ENCODE data around the gene HINT3. TPM values are rescaled to one million over a fixed set of nuclear protein-coding genes. Genes with fewer than 3 reads are reported as not detected.
"Not testable (repeated sequence)": the region's sequence is repeated elsewhere in the genome, so short reads cannot be mapped to it uniquely, and the experiment has no call there.

Gene HINT3
- total RNA-seq, 2 donors from 2014 or later: 29.5 to 40.9 TPM

- TF ChIP-seq POLR2A (IDR thresholded peaks at IDR 0.05): no peak
- no peak for TF ChIP-seq CTCF (IDR thresholded peaks at IDR 0.05)
- no peak for TF ChIP-seq POLR2AphosphoS5 (IDR thresholded peaks at IDR 0.05)
- Histone ChIP-seq H3K4me1 (replicated peaks) (no peaks in the 10 kb centered on the region), H3K9me3 (no peaks in the 10 kb centered on the region), H3K36me3 (no peaks in the 10 kb centered on the region), H3K4me3 (no peak overlapping the region), H3K27me3 (replicated peaks; ENCODE audit: insufficient read depth) (no peaks in the 10 kb centered on the region), H3K27ac (no peak overlapping the region)
- intact Hi-C loops (cut with DNase I): no loop called here
- WGBS: 89% methylated on average over 2 of the region's 2 CpGs
- no peak for DNase-seq (ENCODE audit: low spot score)
These were observed 11.9 kb downstream of the HINT3 start for GRCh38 chr6:125968493-125968892.

GRCh38 chr6:125970760-125971159 is 14.2 kb downstream of the HINT3 start:
- TF ChIP-seq CTCF (IDR thresholded peaks at IDR 0.05) (no peak), POLR2AphosphoS5 (IDR thresholded peaks at IDR 0.05) (no peak), POLR2A (IDR thresholded peaks at IDR 0.05) (no peak)
- no peaks in the 10 kb centered on the region for H3K27me3 ChIP-seq (replicated peaks; ENCODE audit: insufficient read depth)
- WGBS: 92% methylated on average over 2 of the region's 2 CpGs
- H3K36me3 ChIP-seq: no peaks in the 10 kb centered on the region
- intact Hi-C loops (cut with DNase I): loop anchor here (5.0 kb wide), 2 partner anchors 113 to 178 kb away; partner anchors contain the start of gene NCOA7
- no peak for DNase-seq (ENCODE audit: low spot score)
- H3K4me3 ChIP-seq: no peak overlapping the region
- no peaks in the 10 kb centered on the region for H3K9me3 ChIP-seq
- H3K4me1 ChIP-seq (replicated peaks): no peaks in the 10 kb centered on the region
- no peak overlapping the region for H3K27ac ChIP-seq

DNA sequence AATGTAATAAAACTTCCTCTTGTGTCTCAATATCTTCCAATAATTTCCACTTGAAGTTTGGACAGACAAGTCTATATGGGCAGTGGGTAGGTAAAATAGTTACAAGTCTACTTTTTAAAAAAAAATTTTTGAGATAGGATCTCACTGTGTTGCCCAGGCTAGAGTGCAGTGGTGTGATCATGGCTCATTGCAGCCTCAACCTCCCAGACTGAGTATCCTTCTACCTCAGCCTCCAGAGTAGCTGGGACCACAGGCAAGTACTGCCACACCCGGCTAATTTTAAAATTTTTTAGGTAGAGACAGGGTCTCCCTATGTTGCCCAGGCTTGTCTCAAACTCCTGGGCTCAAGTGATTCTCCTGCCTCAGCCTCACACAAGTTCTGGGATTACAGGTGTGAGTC is 15.9 kb downstream of the HINT3 start:
- H3K36me3 ChIP-seq; H3K4me1 ChIP-seq (replicated peaks); H3K27ac ChIP-seq; H3K4me3 ChIP-seq; H3K27me3 ChIP-seq (replicated peaks; ENCODE audit: insufficient read depth); DNase-seq (ENCODE audit: low spot score); H3K9me3 ChIP-seq: not testable (repeated sequence)
- WGBS: 88% methylated on average over 1 of the region's 1 CpG
- intact Hi-C loops (cut with DNase I): loop anchor here (5.0 kb wide), 2 partner anchors 115 to 180 kb away; partner anchors contain the start of gene NCOA7

- DNase-seq (ENCODE audit: low spot score): no peak
- Histone ChIP-seq H3K27ac (no peak overlapping the region), H3K36me3 (no peaks in the 10 kb centered on the region), H3K9me3 (no peaks in the 10 kb centered on the region), H3K4me1 (replicated peaks) (no peaks in the 10 kb centered on the region), H3K27me3 (replicated peaks; ENCODE audit: insufficient read depth) (no peaks in the 10 kb centered on the region), H3K4me3 (no peak overlapping the region)
- TF ChIP-seq CTCF (IDR thresholded peaks at IDR 0.05): peak in 3 of 4 experiments; percentile 43 to 68 (median 66)
- TF ChIP-seq POLR2AphosphoS5 (IDR thresholded peaks at IDR 0.05): no peak
- 22% methylated on average over 5 of the region's 5 CpGs for WGBS
- intact Hi-C loops (cut with DNase I): loop anchor here (5.0 kb wide), 2 partner anchors 117 to 182 kb away; partner anchors contain the start of gene NCOA7
These were observed 17.8 kb downstream of the HINT3 start for GRCh38 chr6:125974214-125974866.

DNA sequence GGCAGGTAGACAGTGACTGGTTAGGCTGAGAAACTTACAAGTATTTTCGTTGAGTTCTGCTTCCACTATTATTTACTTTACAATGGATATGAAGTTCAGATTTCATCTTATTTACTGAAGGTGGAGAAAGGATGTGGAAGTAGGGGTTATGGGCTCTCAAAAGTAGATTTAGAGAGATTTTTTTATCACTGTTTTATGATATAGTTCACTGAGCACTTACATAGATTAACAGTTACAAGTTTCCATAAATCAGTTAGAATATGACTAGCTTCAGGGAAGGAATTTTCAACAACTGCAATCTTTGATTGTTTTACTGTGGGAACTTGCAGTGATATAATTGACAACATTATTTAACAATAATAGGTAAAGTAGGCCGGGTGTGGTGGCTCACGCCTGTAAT is 22.5 kb downstream of the HINT3 start:
- no peaks in the 10 kb centered on the region for H3K9me3 ChIP-seq
- 72% methylated on average over 3 of the region's 3 CpGs for WGBS
- H3K4me3 ChIP-seq: no peak overlapping the region
- H3K27ac ChIP-seq: no peak overlapping the region
- no peaks in the 10 kb centered on the region for H3K36me3 ChIP-seq
- DNase-seq (ENCODE audit: low spot score): no peak
- no peak for TF ChIP-seq POLR2AphosphoS5 (IDR thresholded peaks at IDR 0.05)
- TF ChIP-seq CTCF (IDR thresholded peaks at IDR 0.05): no peak
- no peak for TF ChIP-seq POLR2A (IDR thresholded peaks at IDR 0.05)
- intact Hi-C loops (cut with DNase I): no loop called here
- H3K27me3 ChIP-seq (replicated peaks; ENCODE audit: insufficient read depth): no peaks in the 10 kb centered on the region
- no peaks in the 10 kb centered on the region for H3K4me1 ChIP-seq (replicated peaks)

Data from prostate gland (tissue), 2 donors.